Measurements from ENCODE around the gene PPP1R3F. TPM values are rescaled to one million over a fixed set of nuclear protein-coding genes. Genes with fewer than 3 reads are reported as not detected.

Gene PPP1R3F
- total RNA-seq: 1 to 10 TPM; 2.6 to 6.5 (median 4.6) TPM

- ATAC-seq (ENCODE audit: low FRiP score) (peak; percentile 7), DNase-seq (ENCODE audit: low spot score) (no peak)
- no peak for TF ChIP-seq CTCF (IDR thresholded peaks at IDR 0.05)
Observed at GRCh38 chrX:49269767-49270248, at the start of gene PPP1R3F. Gene PPP1R3F, plus strand, starts transcription at chrX:49269793. Its CDS starts 77 bp downstream, at chrX:49269870.

- no peak for TF ChIP-seq CTCF (IDR thresholded peaks at IDR 0.05)
- DNase-seq (ENCODE audit: low spot score) (no peak), ATAC-seq (ENCODE audit: low FRiP score) (no peak)
Observed at GRCh38 chrX:49220100-49220499, 49.5 kb upstream of the PPP1R3F start.

GRCh38 chrX:49221868-49222267 is 47.7 kb upstream of the PPP1R3F start:
- no peak for DNase-seq (ENCODE audit: low spot score)
- no peak for TF ChIP-seq CTCF (IDR thresholded peaks at IDR 0.05)
- no peak for ATAC-seq (ENCODE audit: low FRiP score)

GRCh38 chrX:49225858-49226257 is 43.7 kb upstream of the PPP1R3F start:
- DNase-seq (ENCODE audit: low spot score) (no peak), ATAC-seq (ENCODE audit: low FRiP score) (no peak)
- TF ChIP-seq CTCF (IDR thresholded peaks at IDR 0.05): no peak

GRCh38 chrX:49226946-49227345 is 42.6 kb upstream of the PPP1R3F start:
- DNase-seq (ENCODE audit: low spot score) (no peak), ATAC-seq (ENCODE audit: low FRiP score) (no peak)

GRCh38 chrX:49227726-49228125 is 41.9 kb upstream of the PPP1R3F start:
- no peak for ATAC-seq (ENCODE audit: low FRiP score)
- no peak for TF ChIP-seq CTCF (IDR thresholded peaks at IDR 0.05)
- no peak for DNase-seq (ENCODE audit: low spot score)

More at GRCh38 chrX:49226946-49227345, 42.6 kb upstream of the PPP1R3F start:
- TF ChIP-seq CTCF (IDR thresholded peaks at IDR 0.05): no peak

- TF ChIP-seq CTCF (IDR thresholded peaks at IDR 0.05): no peak
- DNase-seq (ENCODE audit: low spot score): no peak
- ATAC-seq (ENCODE audit: low FRiP score): no peak
Observed at GRCh38 chrX:49228185-49228584, 41.4 kb upstream of the PPP1R3F start.

Data from omental fat pad (tissue), 4 donors.